Anterior cingulate cortex (tissue), 58 donors: ENCODE measurements around the gene CD276.

ENCODE experiments used
- DNase-seq, 58 donors: peaks; one replicate each; lab custom pipeline; 2025; lab: John Stamatoyannopoulos, UW

Gene CD276

GRCh38 chr15:73744293-73744692 lies 60.1 kb downstream of the CD276 start:
- DNase-seq, result no peak

GRCh38 chr15:73745073-73745472 lies 60.9 kb downstream of the CD276 start:
- peak in 1 of 58 donors; percentile 13 for DNase-seq

GRCh38 chr15:73746261-73746660 lies 62.1 kb downstream of the CD276 start:
- no peak for DNase-seq

- DNase-seq, result no peak
These were observed 62.7 kb downstream of the CD276 start for GRCh38 chr15:73746883-73747282.

GRCh38 chr15:73747847-73748590 lies 63.8 kb downstream of the CD276 start:
- no peak for DNase-seq

- peak in 5 of 58 donors; percentile 19 to 38 (median 25) for DNase-seq
These were observed 64.5 kb downstream of the CD276 start for GRCh38 chr15:73748730-73749129.

GRCh38 chr15:73749533-73749932 lies 65.3 kb downstream of the CD276 start:
- DNase-seq, result no peak

- no peak for DNase-seq
These were observed 65.8 kb downstream of the CD276 start for GRCh38 chr15:73749971-73750370.

GRCh38 chr15:73750438-73750837 lies 66.3 kb downstream of the CD276 start:
- DNase-seq, result no peak

- DNase-seq, result no peak
These were observed 66.8 kb downstream of the CD276 start for GRCh38 chr15:73750951-73751350.

- peak in 12 of 58 donors; percentile 11 to 48 (median 34) for DNase-seq
These were observed 67.3 kb downstream of the CD276 start for GRCh38 chr15:73751511-73751898.

GRCh38 chr15:73751899-73752805 lies 68.0 kb downstream of the CD276 start:
- peak in 2 of 58 donors; percentile 28 to 60 for DNase-seq

- DNase-seq, result peak in 1 of 58 donors; percentile 21
These were observed 68.6 kb downstream of the CD276 start for GRCh38 chr15:73752806-73753193.

- peak in 28 of 58 donors; percentile 12 to 59 (median 32) for DNase-seq
These were observed 69.3 kb downstream of the CD276 start, which contains the start of gene INSYN1 for GRCh38 chr15:73753250-73754130. TSS of gene INSYN1 (minus strand) at chr15:73753351. CDS start at chr15:73751130, 2,221 bp downstream.

GRCh38 chr15:73754461-73754860 lies 70.3 kb downstream of the CD276 start:
- no peak for DNase-seq

- no peak for DNase-seq
These were observed 71.3 kb downstream of the CD276 start for GRCh38 chr15:73755481-73755880.

GRCh38 chr15:73755946-73756345 lies 71.8 kb downstream of the CD276 start:
- no peak for DNase-seq

GRCh38 chr15:73756390-73756789 lies 72.2 kb downstream of the CD276 start:
- DNase-seq, result no peak

- DNase-seq, result peak in 2 of 58 donors; percentile 18 to 36
These were observed 72.8 kb downstream of the CD276 start for GRCh38 chr15:73756947-73757513.

- DNase-seq, result no peak
These were observed 73.4 kb downstream of the CD276 start for GRCh38 chr15:73757571-73757970.
